Stimulated activated CD8-positive, alpha-beta memory T cell treated with anti-CD3 and anti-CD28 coated beads, Interleukin-4, amount 100 ng/mL, for 1 hour (primary cell): ENCODE measurements around the gene DLEC1.
"Not testable (repeated sequence)": the region's sequence is repeated elsewhere in the genome, so short reads cannot be mapped to it uniquely, and the experiment has no call there.

Experiments used
- DNase-seq, 2 donors: peaks; one replicate each; pipeline ENCODE4 v3.0.0-alpha.2; 2020; ENCODE audit warnings: low read depth in 2 of 2, low spot score in 1 of 2

The DLEC1 gene

GRCh38 chr3:38083871-38084333 lies 44.9 kb downstream of the DLEC1 start:
- no peak for DNase-seq

GRCh38 chr3:38084334-38085310 lies 45.6 kb downstream of the DLEC1 start:
- DNase-seq = no peak

GRCh38 chr3:38085311-38085942 lies 46.4 kb downstream of the DLEC1 start:
- no peak for DNase-seq

- DNase-seq = no peak
Observed at GRCh38 chr3:38085943-38086324, 46.9 kb downstream of the DLEC1 start.

- DNase-seq = no peak
Observed at GRCh38 chr3:38086496-38086895, 47.5 kb downstream of the DLEC1 start.

GRCh38 chr3:38087278-38087677 lies 48.3 kb downstream of the DLEC1 start:
- not testable (repeated sequence) for DNase-seq

GRCh38 chr3:38088126-38089078 lies 49.4 kb downstream of the DLEC1 start:
- DNase-seq = no peak

GRCh38 chr3:38089163-38089562 lies 50.2 kb downstream of the DLEC1 start:
- DNase-seq = no peak

GRCh38 chr3:38090453-38090852 lies 51.4 kb downstream of the DLEC1 start:
- DNase-seq = no peak

GRCh38 chr3:38094999-38095398 lies 56.0 kb downstream of the DLEC1 start:
- DNase-seq = no peak

- no peak for DNase-seq
Observed at GRCh38 chr3:38095669-38096483, 56.9 kb downstream of the DLEC1 start.

GRCh38 chr3:38097446-38098375 lies 58.7 kb downstream of the DLEC1 start:
- no peak for DNase-seq

GRCh38 chr3:38098376-38098723 lies 59.3 kb downstream of the DLEC1 start:
- DNase-seq = no peak

GRCh38 chr3:38099518-38099917 lies 60.5 kb downstream of the DLEC1 start:
- no peak for DNase-seq

- no peak for DNase-seq
Observed at GRCh38 chr3:38100498-38100897, 61.5 kb downstream of the DLEC1 start.

GRCh38 chr3:38101811-38102443 lies 62.9 kb downstream of the DLEC1 start:
- no peak for DNase-seq

- no peak for DNase-seq
Observed at GRCh38 chr3:38102444-38102814, 63.4 kb downstream of the DLEC1 start.

GRCh38 chr3:38105525-38105924 lies 66.5 kb downstream of the DLEC1 start:
- no peak for DNase-seq
